ENCODE results near the gene OPCML.

Gene OPCML

GRCh38 chr11:133012803-133013202 is 519.5 kb downstream of the OPCML start:
- DNase-seq = no peak

GRCh38 chr11:133011604-133012003 is 520.7 kb downstream of the OPCML start:
- no peak for DNase-seq

GRCh38 chr11:133007027-133007584 is 525.2 kb downstream of the OPCML start:
- DNase-seq = no peak

GRCh38 chr11:133004369-133004768 is 527.9 kb downstream of the OPCML start:
- DNase-seq = no peak

- no peak for DNase-seq
Observed at GRCh38 chr11:132999516-132999915, 532.8 kb downstream of the OPCML start.

GRCh38 chr11:132999031-132999430 is 533.3 kb downstream of the OPCML start:
- DNase-seq = no peak

GRCh38 chr11:132997396-132997795 is 534.9 kb downstream of the OPCML start:
- no peak for DNase-seq

GRCh38 chr11:132994966-132995365 is 537.3 kb downstream of the OPCML start:
- DNase-seq = no peak

GRCh38 chr11:132993991-132994502 is 538.3 kb downstream of the OPCML start:
- DNase-seq = no peak

GRCh38 chr11:132992838-132993631 is 539.3 kb downstream of the OPCML start:
- DNase-seq = peak; percentile 13

GRCh38 chr11:132988411-132988810 is 543.9 kb downstream of the OPCML start:
- DNase-seq = no peak

GRCh38 chr11:132987936-132988335 is 544.4 kb downstream of the OPCML start:
- peak; percentile 29 for DNase-seq

- DNase-seq = no peak
Observed at GRCh38 chr11:132983641-132983978, 548.7 kb downstream of the OPCML start.

GRCh38 chr11:132982772-132983640 is 549.3 kb downstream of the OPCML start:
- no peak for DNase-seq

GRCh38 chr11:132981131-132981956 is 551.0 kb downstream of the OPCML start:
- no peak for DNase-seq

- DNase-seq = no peak
Observed at GRCh38 chr11:132980670-132981069, 551.6 kb downstream of the OPCML start.

GRCh38 chr11:132977746-132978145 is 554.6 kb downstream of the OPCML start:
- DNase-seq = no peak

GRCh38 chr11:132977241-132977640 is 555.1 kb downstream of the OPCML start:
- DNase-seq = no peak

- DNase-seq = no peak
Observed at GRCh38 chr11:132976115-132976514, 556.2 kb downstream of the OPCML start.

- no peak for DNase-seq
Observed at GRCh38 chr11:132973686-132974085, 558.6 kb downstream of the OPCML start.

- DNase-seq = no peak
Observed at GRCh38 chr11:132972565-132972964, 559.7 kb downstream of the OPCML start.

GRCh38 chr11:132971351-132971750 is 561.0 kb downstream of the OPCML start:
- DNase-seq = no peak

- no peak for DNase-seq
Observed at GRCh38 chr11:132969892-132970291, 562.4 kb downstream of the OPCML start.

Measured in EL (cell line).